Astrocyte (in vitro differentiated cells and primary cell): ENCODE data around the gene FAM3C. TPM values are rescaled to one million over a fixed set of nuclear protein-coding genes. Genes with fewer than 3 reads are reported as not detected.

ENCODE experiments used
- DNase-seq: peaks from one replicate; pipeline ENCODE4 v3.0.0-alpha.2; 2010; ENCODE audit warnings: low read depth
- FAIRE-seq: peaks from 2 replicates; lab custom pipeline; 2011; peaks lifted over from hg19 to GRCh38; lab: Jason Lieb, UNC
- H2AFZ ChIP-seq: 2 replicates; pipeline ENCODE4 v1.6.0; 2012; ENCODE audit warnings: low read depth, low read length, inconsistent platforms
- H3K27ac ChIP-seq: 2 replicates; pipeline ENCODE4 v1.5.1; 2011; ENCODE audit warnings: low read depth, low read length, inconsistent platforms
- H3K27me3 ChIP-seq: 2 replicates; pipeline ENCODE4 v1.6.0; 2011; ENCODE audit warnings: low read length, inconsistent platforms; ENCODE audit not compliant: insufficient read depth
- H3K36me3 ChIP-seq: 2 replicates; pipeline ENCODE4 v1.5.1; 2011; ENCODE audit warnings: low read length, inconsistent platforms; ENCODE audit not compliant: insufficient read depth
- H3K4me1 ChIP-seq: 2 replicates; pipeline ENCODE4 v1.5.1; 2011; ENCODE audit warnings: low read length, inconsistent platforms; ENCODE audit not compliant: insufficient read depth
- H3K4me2 ChIP-seq: 2 replicates; pipeline ENCODE4 v1.6.0; 2012; ENCODE audit warnings: low read length, inconsistent platforms
- H3K4me3 ChIP-seq: 2 replicates; pipeline ENCODE4 v1.5.1; 2011; ENCODE audit warnings: low read depth, mild to moderate bottlenecking, low read length, inconsistent platforms; ENCODE audit not compliant: insufficient read depth
- H3K79me2 ChIP-seq: 2 replicates; pipeline ENCODE4 v1.6.0; 2012; ENCODE audit warnings: mild to moderate bottlenecking, low read length, inconsistent platforms; ENCODE audit not compliant: insufficient read depth
- H3K9ac ChIP-seq: 2 replicates; pipeline ENCODE4 v1.6.0; 2012; ENCODE audit warnings: mild to moderate bottlenecking, low read length, inconsistent platforms
- H3K9me3 ChIP-seq: 2 replicates; pipeline ENCODE4 v1.5.1; 2012; ENCODE audit warnings: low read depth, mild to moderate bottlenecking, low read length, inconsistent platforms; ENCODE audit not compliant: insufficient read depth
- H4K20me1 ChIP-seq: 2 replicates; pipeline ENCODE4 v1.6.0; 2012; ENCODE audit warnings: low read length, inconsistent platforms; ENCODE audit not compliant: insufficient read depth
- H3K27ac Mint-ChIP-seq: one replicate; pipeline ENCODE4 v1.8.0; 2021; ENCODE audit warnings: mild to moderate bottlenecking, mixed read lengths; ENCODE audit not compliant: unreplicated experiment
- H3K27me3 Mint-ChIP-seq: one replicate; pipeline ENCODE4 v1.8.0; 2021; ENCODE audit warnings: low read depth, mixed read lengths; ENCODE audit not compliant: unreplicated experiment
- H3K36me3 Mint-ChIP-seq: one replicate; pipeline ENCODE4 v1.8.0; 2021; ENCODE audit warnings: low read depth, mixed read lengths; ENCODE audit not compliant: unreplicated experiment
- H3K4me1 Mint-ChIP-seq: one replicate; pipeline ENCODE4 v1.8.0; 2021; ENCODE audit warnings: low read depth, mixed read lengths; ENCODE audit not compliant: unreplicated experiment
- H3K4me3 Mint-ChIP-seq: one replicate; pipeline ENCODE4 v1.8.0; 2021; ENCODE audit warnings: mild to moderate bottlenecking, moderate library complexity, mixed read lengths; ENCODE audit not compliant: unreplicated experiment
- H3K9me3 Mint-ChIP-seq: one replicate; pipeline ENCODE4 v1.8.0; 2021; ENCODE audit warnings: mild to moderate bottlenecking, mixed read lengths; ENCODE audit not compliant: unreplicated experiment
- EZH2 ChIP-seq: IDR thresholded peaks from 2 replicates; pipeline ENCODE4 v1.6.1; 2012; ENCODE audit warnings: mild to moderate bottlenecking, low read length, inconsistent platforms; ENCODE audit not compliant: insufficient read depth
- total RNA-seq: library from RNA; stranded (reverse); gene quantifications from 2 replicates; pipeline ENCODE4 v1.2.1, GENCODE V29; 2021
- TF ChIP-seq, protein P1 (sequence below): IDR thresholded peaks from 2 replicates; pipeline ENCODE4 v1.5.1; 2011; ENCODE audit warnings: low read depth, mild to moderate bottlenecking, inconsistent platforms, low read length, moderate library complexity; ENCODE audit not compliant: insufficient read depth

FAM3C gene
- total RNA-seq, 1 donor from 2014 or later, result 71.8 TPM

DNA sequence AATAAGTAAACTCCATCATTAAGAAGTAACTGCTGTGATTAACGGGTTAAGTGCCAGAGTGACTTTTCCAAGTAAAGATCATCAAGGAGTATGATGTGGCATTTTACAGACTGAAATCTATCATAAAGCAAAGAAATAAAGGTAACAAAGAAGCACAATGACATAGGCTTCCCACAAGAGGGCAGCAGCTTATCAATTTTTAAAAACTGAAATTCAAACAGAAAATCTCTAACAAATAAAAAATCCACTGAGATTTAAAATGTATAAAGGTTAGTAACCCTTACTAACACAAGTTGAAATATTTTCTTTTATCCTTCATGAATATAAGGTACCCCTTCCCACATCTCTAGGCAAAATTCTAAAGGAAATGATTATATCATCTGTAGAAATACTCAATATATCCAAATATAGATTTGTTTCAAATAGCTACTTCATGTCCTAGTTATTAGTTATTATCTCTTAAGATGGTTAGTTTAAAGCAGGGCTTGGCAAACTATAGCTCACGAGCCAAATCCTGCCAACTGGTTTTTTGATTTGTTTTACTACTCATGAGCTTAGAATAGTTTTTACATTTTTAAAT, 29.2 kb downstream of the FAM3C start:
- no peaks in the 10 kb centered on the region for H3K27me3 Mint-ChIP-seq
- no peaks in the 10 kb centered on the region for H3K9me3 ChIP-seq
- peak; percentile 50 for FAIRE-seq
- peaks cover 29% of the 10 kb centered on the region for H3K36me3 ChIP-seq
- DNase-seq, result no peak
- no peak overlapping the region for H3K9ac ChIP-seq
- peaks cover 14% of the 10 kb centered on the region for H3K79me2 ChIP-seq
- no peak overlapping the region for H3K4me3 Mint-ChIP-seq
- H3K27ac ChIP-seq, result no peak overlapping the region
- peaks cover 3% of the 10 kb centered on the region for H3K4me1 ChIP-seq
- no peaks in the 10 kb centered on the region for H3K9me3 Mint-ChIP-seq
- TF ChIP-seq, protein P1, sequence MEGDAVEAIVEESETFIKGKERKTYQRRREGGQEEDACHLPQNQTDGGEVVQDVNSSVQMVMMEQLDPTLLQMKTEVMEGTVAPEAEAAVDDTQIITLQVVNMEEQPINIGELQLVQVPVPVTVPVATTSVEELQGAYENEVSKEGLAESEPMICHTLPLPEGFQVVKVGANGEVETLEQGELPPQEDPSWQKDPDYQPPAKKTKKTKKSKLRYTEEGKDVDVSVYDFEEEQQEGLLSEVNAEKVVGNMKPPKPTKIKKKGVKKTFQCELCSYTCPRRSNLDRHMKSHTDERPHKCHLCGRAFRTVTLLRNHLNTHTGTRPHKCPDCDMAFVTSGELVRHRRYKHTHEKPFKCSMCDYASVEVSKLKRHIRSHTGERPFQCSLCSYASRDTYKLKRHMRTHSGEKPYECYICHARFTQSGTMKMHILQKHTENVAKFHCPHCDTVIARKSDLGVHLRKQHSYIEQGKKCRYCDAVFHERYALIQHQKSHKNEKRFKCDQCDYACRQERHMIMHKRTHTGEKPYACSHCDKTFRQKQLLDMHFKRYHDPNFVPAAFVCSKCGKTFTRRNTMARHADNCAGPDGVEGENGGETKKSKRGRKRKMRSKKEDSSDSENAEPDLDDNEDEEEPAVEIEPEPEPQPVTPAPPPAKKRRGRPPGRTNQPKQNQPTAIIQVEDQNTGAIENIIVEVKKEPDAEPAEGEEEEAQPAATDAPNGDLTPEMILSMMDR, result peak; percentile 80
- no peak for TF ChIP-seq EZH2
- H3K4me2 ChIP-seq, result no peak overlapping the region
- H3K27ac Mint-ChIP-seq, result peak overlapping the region; percentile 14
- no peak overlapping the region for H2AFZ ChIP-seq
- peaks cover 14% of the 10 kb centered on the region for H4K20me1 ChIP-seq
- peaks cover 6% of the 10 kb centered on the region for H3K36me3 Mint-ChIP-seq
- peaks cover 12% of the 10 kb centered on the region for H3K4me1 Mint-ChIP-seq
- no peak overlapping the region for H3K4me3 ChIP-seq
- no peaks in the 10 kb centered on the region for H3K27me3 ChIP-seq

DNA sequence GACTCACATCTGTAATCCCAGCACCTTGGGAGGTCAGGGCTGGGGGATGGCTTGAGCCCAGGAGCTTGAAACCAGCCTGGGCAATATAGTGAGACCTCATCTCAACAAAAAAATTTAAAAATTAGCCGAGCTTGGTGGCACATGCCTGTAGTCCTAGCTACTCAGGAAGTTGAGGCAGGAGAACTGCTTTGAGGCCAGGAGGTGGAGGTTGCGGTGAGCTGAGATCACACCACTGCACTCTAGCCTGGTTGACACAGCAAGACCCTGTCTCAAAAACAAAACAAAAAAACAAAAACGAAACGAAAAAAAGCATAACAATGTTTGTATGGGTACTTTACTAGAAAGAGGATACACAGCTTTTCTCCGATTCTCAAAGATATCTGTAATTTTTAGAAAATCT, 35.5 kb downstream of the FAM3C start:
- no peaks in the 10 kb centered on the region for H3K27me3 ChIP-seq
- TF ChIP-seq, protein P1, result no peak
- TF ChIP-seq EZH2, result no peak
- H3K4me1 ChIP-seq, result no peaks in the 10 kb centered on the region
- Mint-ChIP-seq H3K9me3 (no peaks in the 10 kb centered on the region), H3K36me3 (peaks cover 7% of the 10 kb centered on the region), H3K4me1 (no peaks in the 10 kb centered on the region), H3K4me3 (no peak overlapping the region), H3K27ac (no peak overlapping the region), H3K27me3 (no peaks in the 10 kb centered on the region)
- DNase-seq (no peak), FAIRE-seq (no peak)
- no peaks in the 10 kb centered on the region for H3K9me3 ChIP-seq
- H3K4me3 ChIP-seq, result no peak overlapping the region
- H3K79me2 ChIP-seq, result peaks cover 7% of the 10 kb centered on the region
- H3K27ac ChIP-seq, result no peak overlapping the region
- no peak overlapping the region for H3K4me2 ChIP-seq
- H3K36me3 ChIP-seq, result peaks cover 40% of the 10 kb centered on the region
- H3K9ac ChIP-seq, result no peak overlapping the region
- H2AFZ ChIP-seq, result no peak overlapping the region
- H4K20me1 ChIP-seq, result no peaks in the 10 kb centered on the region

DNA sequence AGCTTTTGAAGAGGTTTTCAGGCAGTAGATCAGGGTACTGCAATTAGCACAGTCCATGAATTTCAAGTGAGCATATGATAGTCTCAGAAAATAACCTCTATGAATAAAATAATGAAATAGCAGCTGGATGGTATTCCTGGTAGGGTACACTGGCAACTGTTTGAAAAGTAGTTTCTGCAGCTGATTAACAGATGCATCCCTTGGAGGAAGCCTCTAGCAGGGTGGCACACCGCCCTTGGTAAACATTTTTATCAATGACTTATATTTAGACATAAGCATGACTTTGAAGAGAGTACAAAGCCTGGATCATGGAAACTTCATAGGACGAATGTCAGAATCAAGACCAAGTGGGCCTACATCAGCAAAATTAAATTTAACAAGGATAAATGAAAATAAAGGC, 40.5 kb downstream of the FAM3C start:
- no peak overlapping the region for H3K4me2 ChIP-seq
- H3K4me1 ChIP-seq, result no peaks in the 10 kb centered on the region
- TF ChIP-seq EZH2, result no peak
- TF ChIP-seq, protein P1, result no peak
- no peak for DNase-seq
- H3K79me2 ChIP-seq, result no peaks in the 10 kb centered on the region
- H2AFZ ChIP-seq, result no peak overlapping the region
- peaks cover 29% of the 10 kb centered on the region for H3K36me3 ChIP-seq
- no peaks in the 10 kb centered on the region for H4K20me1 ChIP-seq
- Mint-ChIP-seq H3K9me3 (no peaks in the 10 kb centered on the region), H3K27ac (no peak overlapping the region), H3K4me3 (no peak overlapping the region), H3K4me1 (no peaks in the 10 kb centered on the region), H3K36me3 (peaks cover 6% of the 10 kb centered on the region), H3K27me3 (no peaks in the 10 kb centered on the region)
- H3K4me3 ChIP-seq, result no peak overlapping the region
- FAIRE-seq, result no peak
- H3K27ac ChIP-seq, result no peak overlapping the region
- no peaks in the 10 kb centered on the region for H3K9me3 ChIP-seq
- no peak overlapping the region for H3K9ac ChIP-seq
- H3K27me3 ChIP-seq, result no peaks in the 10 kb centered on the region
